T-helper 2 cell treated with Interferon-gamma antibody and Interleukin-4, amounts not matched to agents 100 ng/mL and 5 ng/mL, for 36 hours (primary cell): ENCODE data around the gene PHRF1. TPM values are rescaled to one million over a fixed set of nuclear protein-coding genes. Genes with fewer than 3 reads are reported as not detected.

ENCODE experiments used
- intact Hi-C: fragments of 100-400 bp; cut with micrococcal nuclease; formaldehyde crosslinking; loops from one replicate; pipeline ENCODE4 v1.15.1; 2023
- total RNA-seq: library from RNA; stranded (reverse); gene quantifications from 2 replicates; pipeline ENCODE4 v1.2.3, GENCODE V29; 2022

The PHRF1 gene
- total RNA-seq, 1 donor from 2014 or later = 51.3 TPM

DNA sequence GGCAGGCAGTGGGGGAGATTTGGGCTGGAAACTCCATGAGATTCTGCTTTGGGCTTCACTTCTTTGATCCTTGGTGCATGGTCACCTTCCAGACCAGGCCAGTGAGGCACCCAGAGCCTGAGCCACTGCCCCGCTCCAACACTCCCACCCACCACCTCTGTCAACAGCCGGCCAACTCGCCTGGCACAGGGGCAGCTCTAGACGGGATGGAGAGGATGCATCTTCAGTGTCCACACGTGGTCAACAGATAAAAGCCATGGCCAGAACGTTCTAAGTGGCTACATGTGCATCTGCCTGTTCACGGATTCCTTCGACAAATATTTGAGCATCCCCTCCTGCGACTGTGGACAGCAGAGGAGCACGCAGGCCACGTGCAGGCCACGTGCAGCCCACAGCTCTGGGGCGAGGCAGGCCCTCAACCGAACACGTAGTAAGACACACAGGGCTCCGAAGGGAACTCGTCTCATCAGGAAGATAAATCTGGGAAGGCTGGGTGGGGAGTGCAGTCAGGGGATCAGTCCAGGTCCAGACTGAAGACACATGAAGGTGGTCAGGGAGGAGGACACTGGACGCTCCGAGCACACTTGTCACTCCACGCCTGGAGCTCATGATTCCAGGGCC is 37.7 kb upstream of the PHRF1 start:
- intact Hi-C loops = loop anchor here (5.0 kb wide), 1 partner anchor 159 kb away; the partner anchor contains the start of genes DEAF1 and TMEM80

DNA sequence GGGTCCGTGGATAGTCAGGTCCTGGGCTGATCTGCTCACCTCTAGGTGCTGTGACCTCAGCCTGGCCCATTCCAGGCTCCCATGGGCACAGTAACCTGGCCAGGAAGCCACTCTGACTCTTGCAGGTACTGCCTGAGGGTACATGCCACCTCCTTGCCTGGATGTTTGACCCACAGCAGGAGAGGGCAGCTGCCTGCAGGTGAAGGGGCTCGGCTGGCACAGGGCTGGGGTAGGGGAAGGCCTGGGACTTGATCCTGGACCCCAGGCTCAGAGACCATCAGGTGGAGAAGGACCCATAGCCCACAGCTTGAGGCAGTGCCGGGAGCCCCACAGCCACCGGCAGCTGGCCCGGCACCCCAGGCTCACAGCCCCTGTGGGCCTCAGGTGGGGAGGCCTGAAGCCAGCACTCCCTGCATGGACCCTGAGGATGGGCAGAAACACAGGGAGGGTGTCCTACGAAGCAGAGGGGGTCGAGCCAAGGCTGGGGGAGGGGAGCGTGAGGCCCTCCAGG is 36.2 kb upstream of the PHRF1 start:
- intact Hi-C loops = loop anchor here (5.0 kb wide), 1 partner anchor 157 kb away; the partner anchor contains the start of genes DEAF1 and TMEM80

DNA sequence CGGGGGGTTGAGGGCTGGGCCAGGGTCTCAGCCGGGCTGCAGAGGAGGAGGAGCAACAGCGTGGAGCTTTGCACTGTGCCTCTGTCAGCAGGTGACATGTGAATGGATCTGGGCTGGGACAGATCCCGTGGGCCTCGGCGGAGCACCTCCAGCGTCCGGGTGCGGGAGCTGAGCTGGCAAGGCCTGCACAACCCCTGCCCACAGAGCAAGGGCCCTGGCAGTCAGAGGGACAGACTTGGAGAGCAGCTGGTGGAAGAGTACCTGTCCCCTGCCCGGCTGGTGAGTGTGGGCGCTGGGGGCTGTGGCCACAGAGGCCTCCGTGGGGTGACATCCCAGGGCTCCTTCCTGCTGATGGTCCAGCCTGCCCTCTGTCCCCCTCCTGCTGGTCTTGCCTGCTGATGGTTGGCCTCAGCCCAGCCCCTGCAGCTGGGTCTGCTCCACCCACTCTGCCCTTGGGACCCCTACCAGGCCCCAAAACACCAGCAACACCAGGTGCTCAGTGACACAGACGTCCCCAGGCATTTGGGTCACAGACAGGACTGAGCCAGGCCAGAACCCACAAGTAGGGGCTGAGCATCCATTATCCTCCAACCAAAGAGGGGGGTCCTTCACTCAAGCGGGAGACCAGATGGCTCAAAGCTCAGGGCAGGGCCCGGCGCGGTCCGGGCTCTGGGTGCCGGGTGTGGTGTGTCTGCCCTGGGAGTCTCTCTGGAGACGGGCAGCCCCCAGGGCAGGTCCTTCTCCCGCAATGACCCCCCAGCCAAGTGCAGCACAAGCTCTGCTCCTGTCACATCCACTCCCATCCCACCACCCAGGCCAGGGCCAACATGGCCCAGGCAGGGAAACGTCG is 35.5 kb upstream of the PHRF1 start:
- intact Hi-C loops = no loop called here

DNA sequence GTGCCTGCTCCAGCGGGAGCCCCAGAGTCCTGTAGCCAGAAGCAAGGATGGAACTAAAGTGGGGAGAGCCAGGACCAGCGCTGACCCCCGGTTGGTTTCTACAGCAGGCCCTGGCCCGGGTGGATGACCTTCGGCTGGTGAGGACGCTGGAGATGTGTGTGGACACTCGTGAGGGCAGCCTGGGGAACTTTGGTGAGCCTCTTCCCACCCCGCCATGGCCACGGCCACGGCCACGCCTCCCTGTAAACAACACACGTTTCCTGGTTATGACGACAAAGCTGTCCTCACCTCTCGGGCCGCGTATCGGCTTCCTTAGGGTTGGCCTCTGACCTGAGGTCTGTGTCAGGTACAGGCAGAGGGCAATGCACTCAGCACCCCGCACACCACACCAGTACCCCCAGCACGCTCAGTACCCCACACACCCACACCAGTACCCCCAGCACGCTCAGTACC is 34.8 kb upstream of the PHRF1 start:
- intact Hi-C loops = no loop called here

DNA sequence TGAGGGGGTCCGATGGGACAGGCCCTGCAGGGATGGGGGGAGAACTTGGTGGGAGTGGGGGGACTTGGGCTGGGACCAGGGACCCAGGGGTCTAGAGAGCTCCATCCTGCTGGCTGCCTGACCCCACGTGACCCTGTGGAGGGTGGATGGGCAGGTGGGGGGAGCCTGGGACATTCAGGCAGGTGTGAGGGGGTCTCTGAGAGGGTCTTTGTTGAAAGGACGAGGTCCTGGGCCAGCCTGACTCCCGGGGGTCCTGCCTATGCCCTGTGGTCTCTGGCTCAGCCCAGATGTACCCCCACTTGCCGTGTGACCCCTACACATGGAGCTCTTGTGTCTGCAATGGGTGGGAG is 31.5 kb upstream of the PHRF1 start:
- intact Hi-C loops = no loop called here

DNA sequence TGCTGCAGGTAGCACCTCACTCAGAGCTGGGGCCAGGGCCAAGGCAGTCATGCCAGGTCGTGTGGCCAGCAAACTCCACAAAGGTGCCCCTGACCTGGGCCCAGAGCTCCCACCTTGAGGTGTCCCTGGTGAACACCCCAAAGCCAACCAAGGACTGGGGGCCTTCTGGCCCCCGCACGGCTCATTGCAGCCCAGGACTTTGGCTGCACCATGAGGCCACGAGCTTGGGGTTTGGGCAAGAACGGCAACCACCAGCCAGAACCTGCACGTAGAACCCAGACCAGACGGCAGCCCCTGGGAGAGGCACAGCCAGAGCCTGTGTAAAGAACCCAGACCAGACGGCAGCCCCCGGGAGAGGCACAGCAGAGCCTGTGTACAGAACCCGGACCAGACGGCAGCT is 31.1 kb upstream of the PHRF1 start:
- intact Hi-C loops = no loop called here

DNA sequence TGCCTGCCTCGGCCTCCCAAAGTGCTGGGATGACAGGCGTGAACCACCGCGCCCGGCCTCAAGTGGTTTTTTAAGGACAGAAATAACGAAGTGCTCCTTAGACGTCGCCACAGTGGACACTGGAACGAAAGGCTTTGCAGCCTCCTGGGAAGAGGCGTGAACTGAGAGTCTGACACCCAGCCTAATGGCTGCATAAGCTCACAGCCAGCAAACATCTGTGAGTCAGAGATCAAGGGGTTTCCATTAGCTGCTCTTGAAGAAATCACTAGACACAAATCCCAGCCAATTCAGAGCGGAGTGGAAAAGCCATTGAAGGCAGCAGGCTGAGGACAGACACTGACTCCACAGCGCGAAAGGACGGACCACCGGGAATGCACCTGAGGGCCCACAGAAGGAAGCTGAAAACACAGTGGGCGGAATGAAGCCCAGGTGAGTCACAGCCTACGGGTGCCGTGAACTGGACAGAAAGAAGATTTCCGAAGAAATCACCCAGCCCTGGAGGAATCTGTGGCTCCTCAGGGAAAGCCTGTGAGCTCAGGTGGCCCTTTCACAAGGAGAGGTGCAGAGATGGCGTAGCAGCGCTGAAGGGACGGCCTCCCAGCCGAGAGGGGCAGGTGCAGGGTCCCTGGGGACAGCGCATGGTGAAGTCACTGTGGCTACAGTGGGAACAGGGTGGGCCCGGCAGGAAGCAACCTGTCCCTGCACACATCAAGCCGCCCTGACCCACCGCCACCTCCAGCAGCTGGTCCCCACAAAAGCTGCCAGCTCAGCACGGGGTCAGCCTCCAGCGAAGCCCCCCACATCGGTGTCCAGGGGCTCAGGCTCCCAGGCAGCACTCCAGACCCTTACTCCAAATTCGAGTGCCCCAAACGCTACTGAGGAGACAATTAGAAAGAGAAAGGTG is 27.3 kb upstream of the PHRF1 start:
- intact Hi-C loops = no loop called here

DNA sequence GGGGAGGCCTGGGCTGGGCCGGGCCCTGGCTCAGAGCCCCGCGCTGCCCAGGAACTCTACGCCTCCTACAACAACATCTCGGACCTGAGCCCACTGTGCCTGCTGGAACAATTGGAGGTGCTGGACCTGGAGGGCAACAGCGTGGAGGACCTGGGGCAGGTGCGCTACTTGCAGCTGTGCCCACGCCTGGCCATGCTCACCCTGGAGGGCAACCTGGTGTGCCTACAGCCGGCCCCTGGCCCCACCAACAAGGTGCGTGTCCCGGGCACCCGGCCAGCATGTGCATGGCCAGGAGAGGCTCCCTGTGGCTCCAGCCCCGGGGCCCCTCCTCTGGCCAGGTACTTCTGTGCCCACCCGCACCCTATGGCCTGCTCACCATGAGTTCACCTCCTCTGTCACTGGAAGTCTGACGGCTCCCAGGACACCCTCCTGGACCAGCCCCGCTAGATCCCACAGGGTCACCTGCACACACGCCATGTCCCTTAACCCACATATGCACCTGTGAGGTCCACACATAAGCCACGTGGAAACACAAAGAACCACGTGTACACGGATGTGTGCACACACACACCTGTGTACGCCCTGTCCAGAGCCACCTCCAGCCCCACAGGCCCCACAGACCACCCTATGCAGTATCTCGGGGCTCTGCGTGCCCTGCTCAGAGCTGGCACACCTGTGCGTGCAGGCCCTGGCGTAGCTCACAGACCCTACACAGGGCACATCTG is 26.1 kb upstream of the PHRF1 start:
- intact Hi-C loops = no loop called here

DNA sequence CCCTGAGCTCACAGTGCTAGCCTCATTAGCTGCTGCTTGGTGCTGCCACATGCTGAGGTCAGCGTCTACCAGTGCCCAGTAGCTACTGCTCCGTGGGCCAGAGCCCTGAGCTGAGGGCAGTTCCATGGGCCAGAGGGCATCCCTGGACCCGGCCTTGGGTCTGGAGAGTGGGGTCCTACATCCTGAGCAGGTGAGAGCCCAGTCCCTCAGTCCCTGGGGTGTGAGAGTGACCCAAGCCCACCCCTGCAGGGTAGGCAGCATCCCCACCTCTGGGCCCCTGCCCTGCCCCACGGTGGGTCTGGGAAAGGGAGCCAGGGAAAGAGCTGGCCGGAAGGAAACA is 25.6 kb upstream of the PHRF1 start:
- intact Hi-C loops = no loop called here

DNA sequence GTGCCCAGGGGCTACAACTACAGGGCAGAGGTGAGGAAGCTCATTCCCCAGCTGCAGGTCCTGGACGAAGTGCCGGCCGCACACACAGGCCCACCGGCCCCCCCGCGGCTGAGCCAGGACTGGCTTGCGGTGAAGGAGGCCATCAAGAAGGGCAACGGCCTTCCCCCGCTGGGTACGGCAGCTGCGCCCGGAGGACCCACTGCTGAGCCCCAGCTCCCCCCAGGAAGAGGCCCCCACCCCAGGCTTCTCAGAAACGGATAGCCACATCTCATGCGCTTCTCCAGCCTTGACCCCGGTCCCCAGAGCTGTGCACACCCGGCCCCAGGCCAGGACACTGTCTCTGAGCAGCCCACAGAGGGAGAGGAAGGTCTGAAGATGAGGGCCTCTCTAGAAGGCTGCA is 25.1 kb upstream of the PHRF1 start:
- intact Hi-C loops = no loop called here

DNA sequence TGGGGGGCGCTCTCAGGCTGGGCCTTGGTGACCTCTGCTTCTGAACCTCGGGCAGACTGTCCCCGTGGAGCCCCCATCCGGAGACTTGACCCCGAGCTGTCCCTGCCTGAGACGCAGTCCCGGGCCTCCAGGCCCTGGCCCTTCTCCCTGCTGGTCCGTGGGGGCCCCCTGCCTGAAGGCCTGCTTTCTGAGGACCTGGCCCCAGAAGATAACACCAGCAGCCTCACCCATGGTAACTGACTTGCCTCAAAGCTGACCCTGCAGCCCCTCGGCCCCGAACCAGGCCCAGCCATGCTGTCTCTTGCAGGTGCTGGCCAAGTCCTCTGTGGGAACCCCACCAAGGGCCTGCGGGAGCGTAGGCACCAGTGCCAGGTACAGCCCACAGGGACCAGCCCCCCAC is 24.7 kb upstream of the PHRF1 start:
- intact Hi-C loops = no loop called here

DNA sequence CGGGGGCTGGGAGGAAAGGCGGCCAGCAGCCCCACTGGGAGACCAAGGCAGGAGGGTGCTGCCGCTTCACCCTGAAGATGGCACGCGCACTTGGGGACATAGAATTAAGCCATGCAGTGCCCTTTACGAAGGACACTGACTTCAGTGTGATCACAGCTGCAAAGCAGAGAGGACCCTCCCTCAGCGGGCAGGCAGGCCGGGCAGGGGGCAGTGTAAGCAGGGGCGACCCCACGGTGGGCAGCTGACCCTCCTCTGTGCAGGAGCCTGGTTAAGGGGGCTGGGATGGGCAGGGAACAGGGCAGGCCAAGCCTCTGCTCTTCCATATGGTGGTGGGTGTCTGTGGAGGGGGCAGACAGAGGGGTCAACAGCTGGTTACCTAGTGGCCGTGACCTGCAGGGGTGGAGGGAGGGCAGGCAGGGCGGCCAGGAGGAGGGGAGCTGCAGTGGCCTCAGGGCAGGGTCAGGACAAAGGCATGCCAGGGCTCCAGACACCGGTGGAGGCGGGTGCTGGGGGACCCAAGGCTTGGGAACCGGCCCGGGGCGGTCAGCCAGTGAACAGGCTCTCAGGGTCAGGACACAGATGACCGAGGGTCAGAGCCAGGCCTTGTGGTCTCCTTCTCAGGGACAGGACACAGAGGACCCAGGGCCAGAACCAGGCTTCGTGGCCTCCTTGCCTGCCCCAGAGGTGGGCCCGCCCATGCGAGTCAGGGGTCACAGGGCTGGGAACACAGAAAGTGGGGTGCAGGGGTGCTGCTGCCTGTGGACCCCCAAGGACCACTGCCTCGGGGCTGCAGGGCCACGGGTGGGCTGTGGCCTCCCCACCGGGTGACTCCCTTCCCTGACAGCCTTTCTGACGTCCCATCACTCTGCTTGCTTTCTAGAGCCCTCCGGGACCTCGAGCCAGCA is 22.9 kb upstream of the PHRF1 start:
- intact Hi-C loops = no loop called here

DNA sequence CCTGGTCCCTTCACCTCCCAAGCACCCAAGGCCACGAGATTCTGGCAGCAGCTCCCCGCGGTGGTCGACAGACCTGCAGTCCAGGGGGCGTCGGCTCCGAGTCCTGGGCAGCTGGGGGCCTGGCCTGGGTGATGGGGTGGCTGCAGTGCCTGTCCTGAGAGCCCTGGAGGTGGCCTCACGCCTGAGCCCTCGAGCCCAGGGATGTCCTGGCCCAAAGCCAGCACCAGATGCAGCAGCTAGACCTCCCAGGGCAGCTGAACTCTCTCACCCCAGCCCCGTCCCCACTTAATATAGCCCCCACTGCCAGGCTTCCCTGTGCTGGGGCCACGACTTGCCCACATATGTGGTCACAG is 22.3 kb upstream of the PHRF1 start:
- intact Hi-C loops = no loop called here

DNA sequence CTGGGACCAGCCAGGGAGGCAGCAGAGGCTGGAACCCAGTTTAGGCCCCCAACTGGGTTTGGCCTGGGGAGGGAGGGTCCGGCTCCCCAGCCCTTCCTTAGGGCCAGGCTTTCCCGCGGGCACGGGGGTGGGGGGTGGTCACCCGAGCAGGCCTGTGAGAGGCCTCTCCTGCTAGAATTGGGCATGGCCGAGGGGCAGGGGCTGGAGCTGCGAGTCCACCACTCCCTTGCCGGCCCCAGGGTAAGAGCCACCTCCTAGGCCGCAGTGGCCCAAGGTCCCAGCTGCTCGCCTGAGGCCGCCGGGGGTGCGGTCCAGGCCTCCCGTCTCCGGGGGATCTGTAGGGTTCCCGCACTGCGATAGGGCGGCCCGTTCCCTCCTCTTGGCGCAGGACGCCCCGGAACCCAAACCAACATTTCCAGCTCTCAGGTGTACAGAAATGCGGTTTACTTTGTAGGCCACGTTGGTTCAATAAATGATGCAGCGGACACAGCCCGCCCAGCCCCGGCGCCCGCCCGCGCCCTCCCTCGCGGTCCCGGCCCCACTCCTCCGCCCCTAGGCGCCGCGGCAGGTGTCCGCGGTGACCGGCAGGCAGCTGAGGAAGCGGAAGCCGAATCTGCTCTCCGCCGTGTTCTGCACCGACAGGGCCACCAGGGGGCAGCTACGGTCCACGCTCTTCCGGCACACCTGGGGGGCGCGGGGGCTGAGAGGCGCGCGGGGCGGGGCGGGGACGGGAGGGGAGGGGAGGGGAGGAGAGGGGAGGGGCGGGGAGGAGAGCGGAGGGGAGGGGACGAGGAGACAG is 21.6 kb upstream of the PHRF1 start:
- intact Hi-C loops = loop anchor here (1.0 kb wide), 2 partner anchors 17 to 169 kb away; partner anchors contain the start of gene LRRC56

DNA sequence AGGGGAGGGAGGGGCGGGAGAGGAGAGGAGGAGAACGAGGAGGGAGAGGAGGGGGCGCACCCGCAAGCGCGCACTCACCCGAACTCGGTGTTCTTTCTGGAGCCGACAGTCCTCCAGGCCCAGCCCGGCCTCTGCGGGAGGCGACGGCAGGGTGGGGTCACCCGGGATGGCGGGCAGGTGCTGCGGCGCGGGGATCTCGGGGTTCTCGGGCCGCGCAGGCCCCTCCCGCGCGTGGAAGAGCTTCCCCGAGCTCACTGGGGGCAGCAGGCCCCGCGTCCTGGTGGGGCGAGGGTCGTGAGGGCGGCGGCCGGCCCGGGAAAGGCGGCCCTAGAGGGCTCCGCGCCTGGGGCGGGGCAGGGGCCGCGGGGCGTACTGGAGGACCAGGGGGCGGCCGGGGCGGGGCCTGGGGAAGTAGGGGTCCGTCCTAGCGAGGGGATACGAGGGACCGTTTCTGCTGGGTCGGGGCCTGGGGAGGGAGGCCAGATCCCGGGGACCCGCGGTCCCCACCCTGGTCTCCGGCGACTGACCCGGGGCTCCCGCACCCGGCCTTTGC is 21.0 kb upstream of the PHRF1 start:
- intact Hi-C loops = loop anchor here (1.0 kb wide), 2 partner anchors 18 to 168 kb away; partner anchors contain the start of gene LRRC56

DNA sequence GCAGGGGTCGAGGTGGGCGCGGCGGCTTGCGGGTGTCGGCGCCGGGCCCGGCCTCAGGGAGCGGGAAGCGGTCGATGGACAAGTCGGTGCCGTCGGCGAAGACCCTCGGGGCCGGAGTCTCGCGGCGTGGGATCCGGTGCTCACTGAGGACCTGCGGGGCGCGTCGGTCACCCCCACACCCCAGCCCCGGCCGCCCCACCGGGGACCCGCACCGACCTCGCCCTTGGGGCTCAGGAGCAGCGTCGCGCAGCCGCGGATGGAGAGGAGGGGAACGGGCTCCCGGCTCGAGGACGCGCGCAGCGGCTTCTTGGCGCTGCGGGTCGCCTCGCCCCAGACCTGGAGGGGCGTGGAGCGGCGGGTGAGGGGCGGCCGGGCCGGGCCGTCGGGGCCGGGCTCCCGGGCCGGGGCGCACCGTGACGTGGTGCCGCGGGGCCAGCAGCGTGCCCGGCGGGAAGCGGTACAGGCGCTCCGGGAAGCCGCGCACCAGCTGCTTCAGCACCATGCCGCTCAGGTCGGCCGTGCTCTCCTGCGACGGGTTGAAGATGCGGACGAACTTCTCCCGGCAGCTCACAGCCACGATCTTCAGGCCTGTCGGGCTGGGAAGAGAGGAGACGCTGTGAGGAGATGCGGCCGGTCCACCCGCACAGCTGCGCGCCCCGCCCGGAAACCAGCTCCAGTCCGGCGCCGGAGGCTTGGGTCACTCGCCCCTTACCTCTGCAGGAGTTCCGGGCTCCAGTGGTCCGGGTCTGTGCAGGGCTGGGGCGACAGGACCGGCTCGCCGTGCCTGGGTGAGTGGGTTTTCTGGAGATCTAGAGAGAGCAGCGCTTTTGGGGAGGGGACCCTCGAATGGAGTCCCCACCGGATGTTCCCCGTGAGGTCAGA is 20.2 kb upstream of the PHRF1 start:
- intact Hi-C loops = loop anchor here (1.0 kb wide), 2 partner anchors 19 to 167 kb away; partner anchors contain the start of gene LRRC56

DNA sequence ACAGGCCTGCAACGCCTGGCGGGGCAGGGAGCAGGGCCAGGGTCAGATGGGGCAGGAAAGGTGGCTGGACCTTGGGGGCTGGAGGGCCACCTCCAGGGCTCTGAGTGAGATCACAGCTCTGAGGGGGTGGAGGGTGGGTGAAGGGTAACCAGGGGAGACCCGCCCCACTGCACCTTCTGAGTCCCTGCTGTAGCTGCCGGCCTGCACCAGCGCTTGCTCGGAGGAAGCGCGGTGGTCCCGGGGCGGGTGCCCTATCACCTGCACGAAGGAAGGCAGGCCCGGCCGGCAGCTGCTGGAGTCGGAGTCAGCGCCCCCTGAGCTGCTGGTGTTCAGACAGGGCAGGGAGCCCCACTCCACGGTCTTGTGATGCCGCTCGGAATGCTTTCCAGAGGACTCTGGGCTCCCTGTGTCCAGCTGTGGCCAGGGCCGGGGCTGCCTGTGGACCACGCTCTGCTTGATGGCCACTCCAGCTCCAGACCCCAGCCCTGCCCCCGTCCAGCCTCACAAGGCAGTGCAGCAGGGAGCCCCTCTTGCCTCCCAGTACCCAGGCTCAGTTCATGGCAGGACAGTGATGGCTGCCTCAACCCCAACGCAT is 19.5 kb upstream of the PHRF1 start:
- intact Hi-C loops = no loop called here
